IMR-90 (cell line): ENCODE results near the gene DMD. TPM values are rescaled to one million over a fixed set of nuclear protein-coding genes. Genes with fewer than 3 reads are reported as not detected.

Source experiments
- ATAC-seq: fragments of 200-7000 bp; cut with Tn5 transposase; 2 replicates; pipeline ENCODE4 v1.9.1; 2020; ENCODE audit warnings: low read depth, mild to moderate bottlenecking, moderate library complexity
- BruUV-seq: library from RNA; stranded (reverse); fragments of 400-500 nt; replicated peaks from 2 replicates; lab custom pipeline; 2021; lab: Mats Ljungman, UMichigan
- CTCF ChIA-PET: fragments of 300-600 bp; formaldehyde crosslinking; extraction: SDS; loops from one replicate; lab custom pipeline; 2021; ENCODE audit warnings: antibody characterized with exemption; lab: Yijun Ruan, JAX
- POLR2A ChIA-PET: fragments of 300-600 bp; sonication (Branson Sonifier 250); formaldehyde crosslinking; loops from one replicate; lab custom pipeline; 2022; ENCODE audit warnings: antibody characterized with exemption; ENCODE audit not compliant: unreplicated experiment; lab: Charles Lee
- DNase-seq: peaks from one replicate; pipeline ENCODE4 v3.0.0; 2013
- H2AFZ ChIP-seq: replicated peaks from 2 replicates; pipeline ENCODE3; 2013; ENCODE audit warnings: low read length, mild to moderate bottlenecking; ENCODE audit not compliant: poor library complexity
- H2AK5ac ChIP-seq: 2 replicates; pipeline ENCODE4 v1.6.1; 2013; ENCODE audit warnings: low read depth, low read length, inconsistent platforms
- H2AK9ac ChIP-seq: replicated peaks from 2 replicates; pipeline ENCODE3; 2013; ENCODE audit warnings: mild to moderate bottlenecking, low read depth, low read length, moderate library complexity; ENCODE audit not compliant: poor library complexity
- H2BK120ac ChIP-seq: 2 replicates; pipeline ENCODE4 v1.6.1; 2013; ENCODE audit warnings: low read depth, low read length, inconsistent platforms
- H2BK15ac ChIP-seq: 3 replicates; pipeline ENCODE4 v1.6.1; 2013; ENCODE audit warnings: low read depth, low read length, inconsistent platforms
- H2BK20ac ChIP-seq: 2 replicates; pipeline ENCODE4 v1.6.1; 2013; ENCODE audit warnings: low read depth, mild to moderate bottlenecking, inconsistent platforms, low read length, moderate library complexity
- H2BK5ac ChIP-seq: 2 replicates; pipeline ENCODE4 v1.6.1; 2013; ENCODE audit warnings: mild to moderate bottlenecking, low read depth, low read length, inconsistent platforms; ENCODE audit not compliant: poor library complexity, severe bottlenecking
- H3K14ac ChIP-seq: replicated peaks from 2 replicates; pipeline ENCODE4 v1.6.1; 2013; ENCODE audit warnings: low read depth, low read length, inconsistent platforms
- H3K18ac ChIP-seq: 2 replicates; pipeline ENCODE4 v1.6.1; 2013; ENCODE audit warnings: low read depth, low read length, control low read depth
- H3K23ac ChIP-seq: 2 replicates; pipeline ENCODE4 v1.6.1; 2013; ENCODE audit warnings: low read depth, low read length, inconsistent platforms
- H3K27ac ChIP-seq: 2 replicates; pipeline ENCODE4 v1.5.1; 2013; ENCODE audit warnings: mild to moderate bottlenecking, control low read depth, low read length; ENCODE audit not compliant: insufficient read depth
- H3K27me3 ChIP-seq: 2 replicates; pipeline ENCODE4 v1.6.1; 2013; ENCODE audit warnings: low read length; ENCODE audit not compliant: control insufficient read depth, insufficient read depth
- H3K36me3 ChIP-seq: 2 replicates; pipeline ENCODE4 v1.6.1; 2013; ENCODE audit warnings: low read length, mixed read lengths; ENCODE audit not compliant: control insufficient read depth, insufficient read depth
- H3K4ac ChIP-seq: 2 replicates; pipeline ENCODE4 v1.6.1; 2013; ENCODE audit warnings: low read depth, low read length, inconsistent platforms
- H3K4me1 ChIP-seq: 2 replicates; pipeline ENCODE4 v1.6.1; 2013; ENCODE audit warnings: low read length, mixed read lengths; ENCODE audit not compliant: control insufficient read depth, insufficient read depth
- H3K4me2 ChIP-seq: 2 replicates; pipeline ENCODE4 v1.6.1; 2013; ENCODE audit warnings: low read depth, mild to moderate bottlenecking, control low read depth, low read length, moderate library complexity
- H3K4me3 ChIP-seq: 2 replicates; pipeline ENCODE4 v1.5.1; 2013; ENCODE audit warnings: low read depth, mild to moderate bottlenecking, control low read depth, low read length, moderate library complexity; ENCODE audit not compliant: insufficient read depth
- H3K56ac ChIP-seq: 2 replicates; pipeline ENCODE4 v1.6.1; 2013; ENCODE audit warnings: low read length, inconsistent platforms; ENCODE audit not compliant: insufficient read depth; ENCODE audit errors: extremely low read depth
- H3K79me1 ChIP-seq, 2 experiments: 2 replicates each; pipeline ENCODE4 v1.6.1; 2013; ENCODE audit warnings: low read length in 2 of 2, inconsistent platforms in 1 of 2, low read depth in 1 of 2
- H3K9ac ChIP-seq: 2 replicates; pipeline ENCODE4 v1.6.1; 2013; ENCODE audit warnings: low read depth, low read length, control low read depth
- H3K9me1 ChIP-seq: 2 replicates; pipeline ENCODE4 v1.6.1; 2013; ENCODE audit warnings: low read length, inconsistent platforms; ENCODE audit not compliant: insufficient read depth
- H3K9me3 ChIP-seq: 2 replicates; pipeline ENCODE4 v1.6.1; 2013; ENCODE audit warnings: low read length; ENCODE audit not compliant: control insufficient read depth, insufficient read depth
- H4K20me1 ChIP-seq: 2 replicates; pipeline ENCODE4 v1.6.1; 2013; ENCODE audit warnings: low read length, inconsistent platforms; ENCODE audit not compliant: insufficient read depth
- H4K5ac ChIP-seq: 2 replicates; pipeline ENCODE4 v1.6.1; 2013; ENCODE audit warnings: mild to moderate bottlenecking, low read depth, low read length, control low read depth
- H4K8ac ChIP-seq, 2 experiments: 2 replicates each; pipeline ENCODE4 v1.6.1; 2013; ENCODE audit warnings: low read depth in 2 of 2, low read length in 2 of 2, control low read depth in 1 of 2, inconsistent platforms in 1 of 2
- H4K91ac ChIP-seq: 2 replicates; pipeline ENCODE4 v1.6.1; 2013; ENCODE audit warnings: low read depth, low read length, inconsistent platforms; ENCODE audit not compliant: insufficient read depth
- BHLHE40 ChIP-seq: fragments of 150-350 bp; IDR thresholded peaks from 2 replicates; pipeline ENCODE4 v1.6.1; 2016; ENCODE audit warnings: mild to moderate bottlenecking, low read depth, low read length
- CEBPB ChIP-seq: IDR thresholded peaks from 2 replicates; pipeline ENCODE4 v1.6.1; 2012; ENCODE audit warnings: low read depth, low read length, improper control_type of control experiment
- CTCF ChIP-seq: conservative IDR thresholded peaks from 2 replicates; pipeline ENCODE4 v1.5.1; 2012; ENCODE audit warnings: mild to moderate bottlenecking, low read depth, low read length, improper control_type of control experiment
- NFE2L2 ChIP-seq: fragments of 150-350 bp; IDR thresholded peaks from 2 replicates; pipeline ENCODE4 v1.6.1; 2016; ENCODE audit warnings: low read depth, mild to moderate bottlenecking, low read length
- POLR2A ChIP-seq: IDR thresholded peaks from 2 replicates; pipeline ENCODE4 v1.6.1; 2012; ENCODE audit warnings: mild to moderate bottlenecking, low read depth, low read length
- WGBS, 2 experiments: methylation state at CpG; one replicate each; pipeline versions ENCODE4 v1.1.5 to v1.1.7; 2013; ENCODE audit warnings: missing lambda C conversion rate in 2 of 2; ENCODE audit not compliant: insufficient read length in 1 of 2; ENCODE audit errors: extremely low coverage in 2 of 2; 5-methylcytosine and 5-hydroxymethylcytosine counted together
- dilution Hi-C: fragments of 300-500 bp; cut with HindIII; formaldehyde crosslinking; loops from one replicate; pipeline ENCODE4 v1.14.3; 2018; ENCODE audit warnings: low sequenced_read_pairs; ENCODE audit not compliant: unreplicated experiment
- in situ Hi-C: fragments of 300-500 bp; cut with MboI; formaldehyde crosslinking; loops from 3 replicates; pipeline ENCODE4 v1.14.3; 2019; ENCODE audit warnings: low sequenced_read_pairs, inconsistent platforms, mixed read lengths
- intact Hi-C: fragments of 100-400 bp; cut with micrococcal nuclease; formaldehyde crosslinking; loops from 2 replicates; pipeline ENCODE4 v1.10.0; 2022
- polyA plus RNA-seq, 3 experiments: library from polyadenylated mRNA; depleted of rRNA; stranded (reverse); fragments of >200 nt; gene quantifications; 2 replicates each; pipeline ENCODE4 v1.2.3, GENCODE V29; 2012; ENCODE audit warnings: low replicate concordance in 1 of 3
- total RNA-seq: library from RNA; depleted of rRNA; stranded (reverse); fragments of >200 nt; gene quantifications from 2 replicates; pipeline ENCODE4 v1.2.3, GENCODE V29; 2012

DMD gene
- total and polyA plus RNA-seq, 2 of the 4 experiments (the other 2 are of a cell fraction), result 6.6 to 11.8 TPM

- POLR2A ChIA-PET, result no interaction called here
Measured at GRCh38 chrX:32562261-32562660, 649.1 kb downstream of the DMD start.

More at GRCh38 chrX:32562261-32562660, 649.1 kb downstream of the DMD start:
- H3K18ac ChIP-seq, result no peak overlapping the region
- intact Hi-C loops (no loop called here), in situ Hi-C loops (no loop called here), dilution Hi-C loops (no loop called here)
- no peak overlapping the region for H4K8ac ChIP-seq
- no peaks in the 10 kb centered on the region for H3K4me1 ChIP-seq
- H3K14ac ChIP-seq, result no peak overlapping the region
- no peaks in the 10 kb centered on the region for H3K9me3 ChIP-seq
- no peaks in the 10 kb centered on the region for H3K36me3 ChIP-seq
- H3K56ac ChIP-seq, result no peak overlapping the region
- no peak overlapping the region for H3K4me3 ChIP-seq
- H3K4me2 ChIP-seq, result no peak overlapping the region
- no peak overlapping the region for H3K9ac ChIP-seq
- H4K5ac ChIP-seq, result no peak overlapping the region
- no peak overlapping the region for H3K23ac ChIP-seq
- ATAC-seq (no peak), DNase-seq (no peak)
- no peak overlapping the region for H3K27ac ChIP-seq
- no peak overlapping the region for H4K91ac ChIP-seq
- no peak overlapping the region for H3K4ac ChIP-seq
- no peak overlapping the region for H2BK15ac ChIP-seq
- no peaks in the 10 kb centered on the region for H4K20me1 ChIP-seq
- no peak for TF ChIP-seq BHLHE40
- no peak for TF ChIP-seq NFE2L2
- no peak for TF ChIP-seq POLR2A
- no peak for TF ChIP-seq CTCF
- no peak for TF ChIP-seq CEBPB
- no peak overlapping the region for H2BK120ac ChIP-seq
- WGBS, 2 experiments, result no CpG with 5 or more reads among the region's 4 CpGs
- CTCF ChIA-PET, result no interaction called here
- no peak overlapping the region for H2AK5ac ChIP-seq
- BruUV-seq, result no TSS peak
- H2BK20ac ChIP-seq, result no peak overlapping the region
- H3K27me3 ChIP-seq, result no peaks in the 10 kb centered on the region
- no peak overlapping the region for H2AK9ac ChIP-seq
- H2BK5ac ChIP-seq, result no peak overlapping the region
- no peaks in the 10 kb centered on the region for H3K79me1 ChIP-seq
- no peak overlapping the region for H2AFZ ChIP-seq
- H3K9me1 ChIP-seq, result no peaks in the 10 kb centered on the region
